ENCODE measurements around the gene CMTM7.

Gene CMTM7

GRCh38 chr3:32488474-32489008 lies 96.9 kb downstream of the CMTM7 start:
- H3K4me3 ChIP-seq (ENCODE audit: low read depth, low read length) = no peak overlapping the region
- TF ChIP-seq, protein P1, sequence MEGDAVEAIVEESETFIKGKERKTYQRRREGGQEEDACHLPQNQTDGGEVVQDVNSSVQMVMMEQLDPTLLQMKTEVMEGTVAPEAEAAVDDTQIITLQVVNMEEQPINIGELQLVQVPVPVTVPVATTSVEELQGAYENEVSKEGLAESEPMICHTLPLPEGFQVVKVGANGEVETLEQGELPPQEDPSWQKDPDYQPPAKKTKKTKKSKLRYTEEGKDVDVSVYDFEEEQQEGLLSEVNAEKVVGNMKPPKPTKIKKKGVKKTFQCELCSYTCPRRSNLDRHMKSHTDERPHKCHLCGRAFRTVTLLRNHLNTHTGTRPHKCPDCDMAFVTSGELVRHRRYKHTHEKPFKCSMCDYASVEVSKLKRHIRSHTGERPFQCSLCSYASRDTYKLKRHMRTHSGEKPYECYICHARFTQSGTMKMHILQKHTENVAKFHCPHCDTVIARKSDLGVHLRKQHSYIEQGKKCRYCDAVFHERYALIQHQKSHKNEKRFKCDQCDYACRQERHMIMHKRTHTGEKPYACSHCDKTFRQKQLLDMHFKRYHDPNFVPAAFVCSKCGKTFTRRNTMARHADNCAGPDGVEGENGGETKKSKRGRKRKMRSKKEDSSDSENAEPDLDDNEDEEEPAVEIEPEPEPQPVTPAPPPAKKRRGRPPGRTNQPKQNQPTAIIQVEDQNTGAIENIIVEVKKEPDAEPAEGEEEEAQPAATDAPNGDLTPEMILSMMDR (IDR thresholded peaks at IDR 0.05; ENCODE audit: low read depth, low read length) = no peak
- TF ChIP-seq POLR2A (IDR thresholded peaks at IDR 0.05; ENCODE audit: extremely low read depth, insufficient read length) = no peak
- no peak for TF ChIP-seq MAX (IDR thresholded peaks at IDR 0.05; ENCODE audit: low read depth, low read length)
- TF ChIP-seq MYC (IDR thresholded peaks at IDR 0.05; ENCODE audit: low read depth, low read length) = no peak

GRCh38 chr3:32492684-32493436 lies 101.2 kb downstream of the CMTM7 start:
- no peak for TF ChIP-seq MAX (IDR thresholded peaks at IDR 0.05; ENCODE audit: low read depth, low read length)
- TF ChIP-seq, protein P1 (IDR thresholded peaks at IDR 0.05; ENCODE audit: low read depth, low read length) = no peak
- TF ChIP-seq POLR2A (IDR thresholded peaks at IDR 0.05; ENCODE audit: extremely low read depth, insufficient read length) = no peak
- no peak for TF ChIP-seq MYC (IDR thresholded peaks at IDR 0.05; ENCODE audit: low read depth, low read length)
- no peak for DNase-seq (ENCODE audit: low read depth)
- H3K4me3 ChIP-seq (ENCODE audit: low read depth, low read length) = no peak overlapping the region

More at GRCh38 chr3:32488474-32489008, 96.9 kb downstream of the CMTM7 start:
- no peak for DNase-seq (ENCODE audit: low read depth)

DNA sequence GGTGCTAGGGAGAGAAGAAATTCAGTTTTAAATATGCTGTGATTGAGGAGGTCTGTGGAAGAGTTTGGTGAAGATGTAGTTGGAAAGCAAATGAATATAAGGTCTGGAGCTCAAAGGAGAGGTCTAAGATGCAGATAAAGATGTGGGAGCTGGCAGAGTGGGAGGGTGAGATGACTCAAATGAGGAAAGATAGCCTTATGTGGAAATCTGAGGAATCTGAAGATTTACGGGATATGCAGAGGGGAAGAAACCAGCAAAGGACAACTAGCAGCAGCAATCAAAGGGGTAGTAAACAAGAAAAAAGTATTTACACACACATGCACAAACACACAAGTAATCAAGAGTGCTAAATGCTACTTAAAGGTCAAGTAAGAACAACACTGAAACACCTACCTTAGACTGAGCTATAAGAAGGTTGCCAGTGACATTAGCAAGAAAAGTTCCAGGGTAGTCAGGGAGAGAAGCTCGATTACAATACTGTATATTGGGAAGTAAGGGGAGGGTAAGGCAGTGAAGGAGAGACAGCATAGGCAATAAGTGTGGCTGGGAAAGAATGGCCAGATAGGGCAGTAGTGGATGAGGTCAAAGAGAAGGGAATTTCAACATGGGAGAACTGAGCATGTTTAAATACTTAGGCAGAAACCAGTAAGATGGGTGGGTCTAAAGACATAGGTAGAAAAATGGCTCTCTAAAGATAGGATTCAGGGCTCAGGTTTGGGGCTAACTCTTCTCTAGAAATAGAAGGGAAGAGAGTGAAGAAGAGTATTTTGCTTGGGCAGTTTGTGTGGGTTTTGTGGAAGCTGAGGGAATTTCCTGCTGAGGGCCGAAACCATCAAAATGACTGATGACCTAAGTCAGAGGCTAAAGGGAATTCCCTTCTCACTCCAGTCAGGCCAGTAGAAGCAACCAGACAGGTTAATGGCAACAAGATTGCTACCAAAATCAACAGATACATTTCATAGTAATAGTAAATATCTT lies 102.1 kb downstream of the CMTM7 start:
- DNase-seq (ENCODE audit: low read depth) = no peak
- TF ChIP-seq POLR2A (IDR thresholded peaks at IDR 0.05; ENCODE audit: extremely low read depth, insufficient read length) (no peak), MAX (IDR thresholded peaks at IDR 0.05; ENCODE audit: low read depth, low read length) (no peak), MYC (IDR thresholded peaks at IDR 0.05; ENCODE audit: low read depth, low read length) (no peak)
- TF ChIP-seq, protein P1 (IDR thresholded peaks at IDR 0.05; ENCODE audit: low read depth, low read length) = no peak

GRCh38 chr3:32495085-32495484 lies 103.4 kb downstream of the CMTM7 start:
- no peak overlapping the region for H3K4me3 ChIP-seq (ENCODE audit: low read depth, low read length)
- DNase-seq (ENCODE audit: low read depth) = no peak
- no peak for TF ChIP-seq MAX (IDR thresholded peaks at IDR 0.05; ENCODE audit: low read depth, low read length)
- no peak for TF ChIP-seq MYC (IDR thresholded peaks at IDR 0.05; ENCODE audit: low read depth, low read length)
- TF ChIP-seq POLR2A (IDR thresholded peaks at IDR 0.05; ENCODE audit: extremely low read depth, insufficient read length) = no peak
- TF ChIP-seq, protein P1 (IDR thresholded peaks at IDR 0.05; ENCODE audit: low read depth, low read length) = no peak

More for the DNA sequence above, 102.1 kb downstream of the CMTM7 start:
- H3K4me3 ChIP-seq (ENCODE audit: low read depth, low read length) = no peak overlapping the region

GRCh38 chr3:32495609-32496008 lies 104.0 kb downstream of the CMTM7 start:
- no peak for DNase-seq (ENCODE audit: low read depth)
- TF ChIP-seq POLR2A (IDR thresholded peaks at IDR 0.05; ENCODE audit: extremely low read depth, insufficient read length) (no peak), MAX (IDR thresholded peaks at IDR 0.05; ENCODE audit: low read depth, low read length) (no peak), MYC (IDR thresholded peaks at IDR 0.05; ENCODE audit: low read depth, low read length) (no peak)
- TF ChIP-seq, protein P1 (IDR thresholded peaks at IDR 0.05; ENCODE audit: low read depth, low read length) = no peak
- H3K4me3 ChIP-seq (ENCODE audit: low read depth, low read length) = no peak overlapping the region
